DOHH2 (cell line): ENCODE results near the gene RIPK1.

Experiments
- EZH2phosphoT487 ChIP-seq: fragments of 200-600 bp; sonication (generic); IDR thresholded peaks from 2 replicates; pipeline ENCODE4 v1.6.1; 2017; ENCODE audit warnings: borderline replicate concordance, mild to moderate bottlenecking, antibody characterized with exemption, low read length, moderate library complexity, mixed read lengths
- TF ChIP-seq, protein P1 (sequence below): fragments of 200-600 bp; sonication (generic); IDR thresholded peaks from one replicate; pipeline ENCODE4 v1.5.1; 2014; ENCODE audit warnings: antibody characterized with exemption, mild to moderate bottlenecking, low read depth, low read length; ENCODE audit not compliant: poor library complexity, severe bottlenecking

DNA sequence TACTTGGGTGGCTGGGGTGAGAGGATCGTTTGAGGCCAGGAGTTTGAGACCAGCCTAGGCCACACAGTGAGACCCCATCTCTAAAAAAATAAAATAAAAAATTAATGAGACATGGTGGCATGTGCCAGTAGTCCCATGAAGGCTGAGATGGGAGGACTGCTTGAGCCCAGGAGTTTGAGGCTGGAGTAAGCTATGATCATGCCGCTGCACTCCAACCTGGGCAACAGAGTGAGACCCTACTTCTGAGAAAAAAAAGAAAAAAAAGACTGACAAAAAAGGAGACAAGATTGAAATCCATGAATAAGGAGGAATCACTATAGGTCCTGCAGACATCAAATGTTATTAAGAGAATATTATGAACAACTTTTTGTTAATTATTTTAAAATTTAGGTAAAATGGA is 26.5 kb downstream of the RIPK1 start:
- TF ChIP-seq, protein P1, sequence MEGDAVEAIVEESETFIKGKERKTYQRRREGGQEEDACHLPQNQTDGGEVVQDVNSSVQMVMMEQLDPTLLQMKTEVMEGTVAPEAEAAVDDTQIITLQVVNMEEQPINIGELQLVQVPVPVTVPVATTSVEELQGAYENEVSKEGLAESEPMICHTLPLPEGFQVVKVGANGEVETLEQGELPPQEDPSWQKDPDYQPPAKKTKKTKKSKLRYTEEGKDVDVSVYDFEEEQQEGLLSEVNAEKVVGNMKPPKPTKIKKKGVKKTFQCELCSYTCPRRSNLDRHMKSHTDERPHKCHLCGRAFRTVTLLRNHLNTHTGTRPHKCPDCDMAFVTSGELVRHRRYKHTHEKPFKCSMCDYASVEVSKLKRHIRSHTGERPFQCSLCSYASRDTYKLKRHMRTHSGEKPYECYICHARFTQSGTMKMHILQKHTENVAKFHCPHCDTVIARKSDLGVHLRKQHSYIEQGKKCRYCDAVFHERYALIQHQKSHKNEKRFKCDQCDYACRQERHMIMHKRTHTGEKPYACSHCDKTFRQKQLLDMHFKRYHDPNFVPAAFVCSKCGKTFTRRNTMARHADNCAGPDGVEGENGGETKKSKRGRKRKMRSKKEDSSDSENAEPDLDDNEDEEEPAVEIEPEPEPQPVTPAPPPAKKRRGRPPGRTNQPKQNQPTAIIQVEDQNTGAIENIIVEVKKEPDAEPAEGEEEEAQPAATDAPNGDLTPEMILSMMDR = no peak
- no peak for TF ChIP-seq EZH2phosphoT487
